Endothelial cell of umbilical vein (primary cell): ENCODE data around the gene PLCB4. TPM values are rescaled to one million over a fixed set of nuclear protein-coding genes. Genes with fewer than 3 reads are reported as not detected.

Experiments used
- BruUV-seq: library from RNA; stranded (reverse); fragments of 400-500 nt; replicated peaks from 2 replicates; lab custom pipeline; 2021; lab: Mats Ljungman, UMichigan
- CTCF ChIA-PET: fragments of 300-600, 350-600 bp; sonication (Branson Sonifier 250); formaldehyde crosslinking; loops from one replicate; lab custom pipeline; 2021; ENCODE audit warnings: antibody characterized with exemption, inconsistent platforms; lab: Charles Lee
- POLR2A ChIA-PET: fragments of 300-600, 350-600 bp; sonication (Branson Sonifier 250); formaldehyde crosslinking; loops from one replicate; lab custom pipeline; 2021; ENCODE audit warnings: antibody characterized with exemption, inconsistent platforms; lab: Charles Lee
- DNase-seq: peaks from one replicate; pipeline ENCODE4 v3.0.0-alpha.2; 2011; ENCODE audit warnings: low read depth, low spot score
- FAIRE-seq: peaks from 2 replicates; lab custom pipeline; 2011; peaks lifted over from hg19 to GRCh38; lab: Jason Lieb, UNC
- H2AFZ ChIP-seq: 2 replicates; pipeline ENCODE4 v1.6.0; 2012; ENCODE audit warnings: low read depth, low read length, control low read depth, inconsistent platforms
- H3K27ac ChIP-seq: 2 replicates; pipeline ENCODE4 v1.5.1; 2011; ENCODE audit warnings: low read depth, mild to moderate bottlenecking, control low read depth, low read length, moderate library complexity; ENCODE audit not compliant: insufficient read depth
- H3K27me3 ChIP-seq, 2 experiments: 2 replicates each; pipeline versions ENCODE4 v1.6.0 to v1.6.1; 2011; ENCODE audit warnings: low read length in 2 of 2, mixed read lengths in 1 of 2; ENCODE audit not compliant: control insufficient read depth in 2 of 2, insufficient read depth in 2 of 2
- H3K36me3 ChIP-seq, 2 experiments: 2 replicates in 1 of 2; 3 replicates in 1 of 2; pipeline ENCODE4 v1.5.1; 2011; ENCODE audit warnings: low read length in 2 of 2, mild to moderate bottlenecking in 1 of 2, moderate library complexity in 1 of 2; ENCODE audit not compliant: control insufficient read depth in 2 of 2, insufficient read depth in 2 of 2; ENCODE audit errors: extremely low read depth in 1 of 2
- H3K4me1 ChIP-seq: 3 replicates; pipeline ENCODE4 v1.5.1; 2011; ENCODE audit warnings: mild to moderate bottlenecking, low read length; ENCODE audit not compliant: control insufficient read depth, insufficient read depth; ENCODE audit errors: extremely low read depth
- H3K4me2 ChIP-seq: 2 replicates; pipeline ENCODE4 v1.6.1; 2011; ENCODE audit warnings: low read length, control low read depth, mixed read lengths; ENCODE audit not compliant: insufficient read depth
- H3K4me3 ChIP-seq, 3 experiments: fragments of 200-600 bp in 1 of 3; sonication (generic), shearing (Covaris generic) in 1 of 3; replicated peaks in 1 of 3; 2 replicates each; pipeline ENCODE4 v1.5.1; 2011 to 2016; ENCODE audit warnings: control low read depth in 3 of 3, low read length in 3 of 3, mild to moderate bottlenecking in 2 of 3, inconsistent platforms in 1 of 3, low read depth in 1 of 3, moderate library complexity in 1 of 3; ENCODE audit not compliant: insufficient read depth in 1 of 3
- H3K79me2 ChIP-seq: 2 replicates; pipeline ENCODE4 v1.6.0; 2012; ENCODE audit warnings: low read length, inconsistent platforms; ENCODE audit not compliant: control insufficient read depth, insufficient read depth
- H3K9ac ChIP-seq: replicated peaks from 2 replicates; pipeline ENCODE3; 2011; ENCODE audit warnings: low read length, control low read depth; ENCODE audit not compliant: insufficient read depth; ENCODE audit errors: extremely low read depth
- H3K9me1 ChIP-seq: replicated peaks from 3 replicates; pipeline ENCODE4 v1.6.0; 2011; ENCODE audit warnings: mild to moderate bottlenecking, low read length; ENCODE audit not compliant: control insufficient read depth, insufficient read depth; ENCODE audit errors: extremely low read depth
- H3K9me3 ChIP-seq: replicated peaks from 2 replicates; pipeline ENCODE4 v1.5.1; 2012; ENCODE audit warnings: low read length, inconsistent platforms; ENCODE audit not compliant: control insufficient read depth, insufficient read depth
- H4K20me1 ChIP-seq: replicated peaks from 2 replicates; pipeline ENCODE3; 2011; ENCODE audit warnings: mild to moderate bottlenecking, low read length; ENCODE audit not compliant: control insufficient read depth, insufficient read depth; ENCODE audit errors: extremely low read depth
- CTCF ChIP-seq, 2 donors: IDR thresholded peaks; 1 replicate in 1 of 2; 2 replicates in 1 of 2; pipeline ENCODE4 v1.5.1; 2011; ENCODE audit warnings: low read length in 2 of 2, mild to moderate bottlenecking in 2 of 2, moderate library complexity in 2 of 2, control low read depth in 1 of 2, inconsistent platforms in 1 of 2, low read depth in 1 of 2; ENCODE audit not compliant: insufficient read depth in 1 of 2; ENCODE audit errors: extremely low read depth in 1 of 2
- EZH2 ChIP-seq: IDR thresholded peaks from 2 replicates; pipeline ENCODE4 v1.6.1; 2012; ENCODE audit warnings: borderline replicate concordance, low read depth, mild to moderate bottlenecking, moderate library complexity, low read length, inconsistent platforms; ENCODE audit not compliant: severe bottlenecking
- FOS ChIP-seq: IDR thresholded peaks from 2 replicates; pipeline ENCODE4 v1.6.1; 2011; ENCODE audit warnings: mild to moderate bottlenecking, low read length, moderate library complexity, borderline replicate concordance; ENCODE audit not compliant: insufficient read depth
- GATA2 ChIP-seq: IDR thresholded peaks from 2 replicates; pipeline ENCODE4 v1.7.0; 2011; ENCODE audit warnings: low read depth, mild to moderate bottlenecking, moderate library complexity, mixed read lengths, low read length; ENCODE audit not compliant: insufficient read length, insufficient read depth
- JUN ChIP-seq: IDR thresholded peaks from 2 replicates; pipeline ENCODE4 v1.6.1; 2011; ENCODE audit warnings: borderline replicate concordance, low read depth; ENCODE audit not compliant: insufficient read length, insufficient read depth
- MYC ChIP-seq: IDR thresholded peaks from one replicate; pipeline ENCODE4 v1.6.1; 2011; ENCODE audit warnings: mild to moderate bottlenecking, low read depth, low read length
- POLR2A ChIP-seq: IDR thresholded peaks from 2 replicates; pipeline ENCODE4 v1.6.1; 2012; ENCODE audit warnings: low read depth, mild to moderate bottlenecking, control low read depth, low read length
- POLR2AphosphoS5 ChIP-seq: IDR thresholded peaks from 2 replicates; pipeline ENCODE4 v1.6.1; 2012; ENCODE audit warnings: low read depth, mild to moderate bottlenecking, control low read depth, low read length, moderate library complexity; ENCODE audit not compliant: insufficient read depth
- dilution Hi-C: fragments of 300-500 bp; cut with MboI; formaldehyde crosslinking; loops from one replicate; pipeline ENCODE4 v1.15.0; 2019; ENCODE audit warnings: low sequenced_read_pairs; ENCODE audit not compliant: extremely low pct_ligation_motif_present
- intact Hi-C: fragments of 100-400 bp; cut with micrococcal nuclease; formaldehyde crosslinking; loops from one replicate; pipeline ENCODE4 v1.10.0; 2022
- polyA plus RNA-seq, 4 experiments: library from polyadenylated mRNA; depleted of rRNA in 3 of 4; stranded (reverse) in 3 of 4; unstranded in 1 of 4; fragments of >200 nt; gene quantifications; 2 replicates each; pipeline versions ENCODE4 v1.2.1 to v1.2.3, GENCODE V29; 2011 to 2012; ENCODE audit warnings: missing spikeins in 1 of 4
- total RNA-seq: library from RNA; stranded (reverse); gene quantifications from 2 replicates; pipeline ENCODE4 v1.2.3, GENCODE V29; 2021
- TF ChIP-seq, protein P1 (sequence below): IDR thresholded peaks from 2 replicates; pipeline ENCODE4 v1.6.1; 2011; ENCODE audit not compliant: insufficient read depth, insufficient read length

The PLCB4 gene
- total and polyA plus RNA-seq, 2 donors (not counting 3 experiments of a cell fraction or from before 2014, with no cell fraction given) = 0.37 to 1.7 TPM

- Histone ChIP-seq H3K4me2 (no peak overlapping the region), H3K4me3 (no peak overlapping the region), H3K9ac (no peak overlapping the region), H3K4me1 (no peaks in the 10 kb centered on the region), H4K20me1 (no peaks in the 10 kb centered on the region), H3K36me3 (no peaks in the 10 kb centered on the region), H3K79me2 (no peaks in the 10 kb centered on the region), H3K9me3 (no peaks in the 10 kb centered on the region), H3K9me1 (no peaks in the 10 kb centered on the region), H3K27ac (no peak overlapping the region), H3K27me3 (no peaks in the 10 kb centered on the region), H2AFZ (no peak overlapping the region)
- no TSS peak for BruUV-seq
- TF ChIP-seq, protein P1, sequence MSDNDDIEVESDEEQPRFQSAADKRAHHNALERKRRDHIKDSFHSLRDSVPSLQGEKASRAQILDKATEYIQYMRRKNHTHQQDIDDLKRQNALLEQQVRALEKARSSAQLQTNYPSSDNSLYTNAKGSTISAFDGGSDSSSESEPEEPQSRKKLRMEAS = no peak
- no peak for TF ChIP-seq CTCF (IDR thresholded peaks at IDR 0.05; ENCODE audit: extremely low read depth in 1 of 2, insufficient read depth in 1 of 2, low read depth in 1 of 2, low read length in 2 of 2)
- no peak for TF ChIP-seq FOS
- intact Hi-C loops (no loop called here), dilution Hi-C loops (no loop called here)
- ChIA-PET POLR2A (no interaction called here), CTCF (no interaction called here)
- DNase-seq (no peak), FAIRE-seq (no peak)
Measured at GRCh38 chr20:9148291-9148690, 79.4 kb downstream of the PLCB4 start.

DNA sequence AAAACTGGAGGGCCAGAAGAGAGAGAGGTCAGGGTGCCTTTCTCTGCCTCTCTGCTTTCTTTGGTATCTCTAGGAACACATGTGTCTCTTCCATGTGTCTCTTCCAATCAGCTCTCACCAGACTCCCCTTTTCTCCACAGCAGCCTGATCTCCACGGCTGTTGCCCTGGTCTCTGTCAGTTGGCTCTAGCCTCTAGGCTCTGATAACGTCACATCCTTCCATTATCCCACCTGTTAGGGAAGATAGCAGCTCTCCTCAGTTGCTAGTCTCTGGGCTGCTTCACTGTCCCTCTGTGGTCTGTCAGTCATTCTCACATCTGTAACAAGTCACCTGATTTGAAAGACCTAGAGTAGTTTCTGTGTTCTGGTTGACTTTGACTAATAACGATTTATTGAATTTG lies 80.2 kb downstream of the PLCB4 start:
- Histone ChIP-seq H3K79me2 (no peaks in the 10 kb centered on the region), H3K4me3 (no peak overlapping the region), H3K4me2 (no peak overlapping the region), H3K9ac (no peak overlapping the region), H3K9me3 (no peaks in the 10 kb centered on the region), H3K9me1 (no peaks in the 10 kb centered on the region), H3K27ac (no peak overlapping the region), H3K4me1 (no peaks in the 10 kb centered on the region), H2AFZ (no peak overlapping the region), H3K36me3 (no peaks in the 10 kb centered on the region), H4K20me1 (no peaks in the 10 kb centered on the region), H3K27me3 (no peaks in the 10 kb centered on the region)
- FAIRE-seq (no peak), DNase-seq (no peak)
- dilution Hi-C loops = no loop called here
- intact Hi-C loops = no loop called here
- POLR2A ChIA-PET = no interaction called here
- no peak for TF ChIP-seq POLR2AphosphoS5
- TF ChIP-seq, protein P1 = no peak
- TF ChIP-seq FOS = no peak
- no peak for TF ChIP-seq CTCF (IDR thresholded peaks at IDR 0.05; ENCODE audit: extremely low read depth in 1 of 2, insufficient read depth in 1 of 2, low read depth in 1 of 2, low read length in 2 of 2)
- TF ChIP-seq JUN = no peak
- no peak for TF ChIP-seq MYC
- no peak for TF ChIP-seq GATA2
- no peak for TF ChIP-seq POLR2A
- TF ChIP-seq EZH2 = no peak
- no TSS peak for BruUV-seq
- CTCF ChIA-PET = no interaction called here
